K562 (cell line): ENCODE data around the gene MSH3. TPM values are rescaled to one million over a fixed set of nuclear protein-coding genes. Genes with fewer than 3 reads are reported as not detected.

Experiments used
- AFF1 ChIP-seq, 2 experiments: fragments of 450-650 bp; IDR thresholded peaks; 2 replicates each; pipeline ENCODE4 v1.6.1; 2018; ENCODE audit warnings: mild to moderate bottlenecking in 2 of 2, low read depth in 1 of 2; ENCODE audit not compliant: partially characterized antibody in 2 of 2
- ETS2 ChIP-seq: IDR thresholded peaks from 2 replicates; pipeline ENCODE4 v1.6.1; 2016; ENCODE audit warnings: borderline replicate concordance, missing genetic modification characterization, mild to moderate bottlenecking, moderate library complexity, missing compliant biosample characterization; ENCODE audit not compliant: poor library complexity, severe bottlenecking
- JUN ChIP-seq, 2 experiments: sonication (generic) in 1 of 2; formaldehyde crosslinking in 1 of 2; IDR thresholded peaks; 2 replicates each; pipeline versions ENCODE4 v1.6.1 to v1.8.0; 2012 to 2022; ENCODE audit warnings: borderline replicate concordance in 2 of 2, mild to moderate bottlenecking in 2 of 2, improper control_type of control experiment in 1 of 2, low read depth in 1 of 2, low read length in 1 of 2, missing genetic modification reagents in 1 of 2
- MYBL2 ChIP-seq, 2 experiments: fragments of 450-650 bp in 1 of 2; sonication (generic) in 1 of 2; formaldehyde crosslinking in 1 of 2; IDR thresholded peaks; 2 replicates each; pipeline versions ENCODE4 v1.6.1 to v1.8.1; 2017 to 2022; ENCODE audit warnings: borderline replicate concordance in 1 of 2, inconsistent platforms in 1 of 2, low read depth in 1 of 2, mild to moderate bottlenecking in 1 of 2, missing genetic modification reagents in 1 of 2, moderate library complexity in 1 of 2
- PTRF ChIP-seq: fragments of 450-650 bp; IDR thresholded peaks from 2 replicates; pipeline ENCODE4 v1.6.1; 2016; ENCODE audit warnings: mild to moderate bottlenecking, missing genetic modification characterization, missing compliant biosample characterization
- SUPT5H ChIP-seq: fragments of 450-650 bp; IDR thresholded peaks from 2 replicates; pipeline ENCODE4 v1.6.1; 2016
- TAF7 ChIP-seq: fragments of 450-650 bp; IDR thresholded peaks from 2 replicates; pipeline ENCODE4 v1.6.1; 2016; ENCODE audit warnings: missing genetic modification characterization, missing compliant biosample characterization
- TGIF2 ChIP-seq: sonication (generic); formaldehyde crosslinking; IDR thresholded peaks from 2 replicates; pipeline ENCODE4 v1.8.1; 2022; ENCODE audit warnings: mild to moderate bottlenecking, missing genetic modification reagents, moderate library complexity
- ZBTB1 ChIP-seq: sonication (generic); formaldehyde crosslinking; IDR thresholded peaks from 2 replicates; pipeline ENCODE4 v1.8.1; 2023; ENCODE audit warnings: missing genetic modification reagents, low read depth, mild to moderate bottlenecking, borderline replicate concordance
- polyA plus RNA-seq, 8 experiments: library from polyadenylated mRNA; depleted of rRNA in 4 of 8; stranded (reverse) in 5 of 8; unstranded in 3 of 8; fragments of >200 nt; fragmentation: Nextera tagmentation in 2 of 8; fragmentation: Illumina TruSeq in 1 of 8; extraction: Ambion mirVana in 2 of 8; extraction: Trizol in 1 of 8; gene quantifications; 2 replicates each; pipeline versions ENCODE4 v1.2.1 to v1.2.3, GENCODE V29; 2011 to 2014; ENCODE audit warnings: inconsistent platforms in 1 of 8, missing spikeins in 1 of 8
- total RNA-seq, 7 experiments: library from RNA; depleted of rRNA in 6 of 7; stranded (reverse); fragments of >200 nt in 6 of 7; fragmentation: Illumina TruSeq in 2 of 7; extraction: Trizol in 2 of 7; gene quantifications; 2 replicates each; pipeline versions ENCODE4 v1.2.1 to v1.2.3, GENCODE V29; 2011 to 2021; ENCODE audit warnings: low replicate concordance in 1 of 7
- TF ChIP-seq, protein P1 (sequence below): fragments of 150-350 bp; IDR thresholded peaks from 2 replicates; pipeline ENCODE4 v1.6.1; 2014; ENCODE audit warnings: low read depth, mild to moderate bottlenecking, low read length, borderline replicate concordance
- TF ChIP-seq, protein P2 (sequence below), 2 experiments: fragments of 450-650 bp in 1 of 2; sonication (generic) in 1 of 2; formaldehyde crosslinking in 1 of 2; IDR thresholded peaks in 1 of 2; conservative IDR thresholded peaks in 1 of 2; 2 replicates each; pipeline versions ENCODE4 v1.6.1 to v1.8.1; 2016 to 2023; ENCODE audit warnings: mild to moderate bottlenecking in 2 of 2, moderate library complexity in 2 of 2, inconsistent platforms in 1 of 2, missing genetic modification reagents in 1 of 2
- TF ChIP-seq, protein P3 (sequence below): sonication (generic); formaldehyde crosslinking; IDR thresholded peaks from 2 replicates; pipeline ENCODE4 v1.8.0; 2023; ENCODE audit warnings: mild to moderate bottlenecking, missing genetic modification reagents
- TF ChIP-seq, protein P4 (sequence below): sonication (generic); IDR thresholded peaks from 2 replicates; pipeline ENCODE4 v1.6.1; 2016

The MSH3 gene
- total and polyA plus RNA-seq, 9 of the 15 experiments (the other 6 are each of a cell fraction or from before 2014, with no cell fraction given): 3.9 to 17.2 (median 13.2) TPM

- TF ChIP-seq, protein P1, sequence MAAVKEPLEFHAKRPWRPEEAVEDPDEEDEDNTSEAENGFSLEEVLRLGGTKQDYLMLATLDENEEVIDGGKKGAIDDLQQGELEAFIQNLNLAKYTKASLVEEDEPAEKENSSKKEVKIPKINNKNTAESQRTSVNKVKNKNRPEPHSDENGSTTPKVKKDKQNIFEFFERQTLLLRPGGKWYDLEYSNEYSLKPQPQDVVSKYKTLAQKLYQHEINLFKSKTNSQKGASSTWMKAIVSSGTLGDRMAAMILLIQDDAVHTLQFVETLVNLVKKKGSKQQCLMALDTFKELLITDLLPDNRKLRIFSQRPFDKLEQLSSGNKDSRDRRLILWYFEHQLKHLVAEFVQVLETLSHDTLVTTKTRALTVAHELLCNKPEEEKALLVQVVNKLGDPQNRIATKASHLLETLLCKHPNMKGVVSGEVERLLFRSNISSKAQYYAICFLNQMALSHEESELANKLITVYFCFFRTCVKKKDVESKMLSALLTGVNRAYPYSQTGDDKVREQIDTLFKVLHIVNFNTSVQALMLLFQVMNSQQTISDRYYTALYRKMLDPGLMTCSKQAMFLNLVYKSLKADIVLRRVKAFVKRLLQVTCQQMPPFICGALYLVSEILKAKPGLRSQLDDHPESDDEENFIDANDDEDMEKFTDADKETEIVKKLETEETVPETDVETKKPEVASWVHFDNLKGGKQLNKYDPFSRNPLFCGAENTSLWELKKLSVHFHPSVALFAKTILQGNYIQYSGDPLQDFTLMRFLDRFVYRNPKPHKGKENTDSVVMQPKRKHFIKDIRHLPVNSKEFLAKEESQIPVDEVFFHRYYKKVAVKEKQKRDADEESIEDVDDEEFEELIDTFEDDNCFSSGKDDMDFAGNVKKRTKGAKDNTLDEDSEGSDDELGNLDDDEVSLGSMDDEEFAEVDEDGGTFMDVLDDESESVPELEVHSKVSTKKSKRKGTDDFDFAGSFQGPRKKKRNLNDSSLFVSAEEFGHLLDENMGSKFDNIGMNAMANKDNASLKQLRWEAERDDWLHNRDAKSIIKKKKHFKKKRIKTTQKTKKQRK: no peak
- TF ChIP-seq, protein P2, sequence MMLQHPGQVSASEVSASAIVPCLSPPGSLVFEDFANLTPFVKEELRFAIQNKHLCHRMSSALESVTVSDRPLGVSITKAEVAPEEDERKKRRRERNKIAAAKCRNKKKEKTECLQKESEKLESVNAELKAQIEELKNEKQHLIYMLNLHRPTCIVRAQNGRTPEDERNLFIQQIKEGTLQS (IDR thresholded peaks at IDR 0.05): peak; percentile 55
- TF ChIP-seq, protein P2 (CRISPR knock-in tag; conservative IDR thresholded peaks at IDR 0.05): no peak
- no peak for TF ChIP-seq TGIF2 (CRISPR knock-in tag)
- TF ChIP-seq AFF1 (IDR thresholded peaks at IDR 0.05; ENCODE audit: low read depth in 1 of 2, partially characterized antibody in 2 of 2): no peak
- TF ChIP-seq, protein P3, sequence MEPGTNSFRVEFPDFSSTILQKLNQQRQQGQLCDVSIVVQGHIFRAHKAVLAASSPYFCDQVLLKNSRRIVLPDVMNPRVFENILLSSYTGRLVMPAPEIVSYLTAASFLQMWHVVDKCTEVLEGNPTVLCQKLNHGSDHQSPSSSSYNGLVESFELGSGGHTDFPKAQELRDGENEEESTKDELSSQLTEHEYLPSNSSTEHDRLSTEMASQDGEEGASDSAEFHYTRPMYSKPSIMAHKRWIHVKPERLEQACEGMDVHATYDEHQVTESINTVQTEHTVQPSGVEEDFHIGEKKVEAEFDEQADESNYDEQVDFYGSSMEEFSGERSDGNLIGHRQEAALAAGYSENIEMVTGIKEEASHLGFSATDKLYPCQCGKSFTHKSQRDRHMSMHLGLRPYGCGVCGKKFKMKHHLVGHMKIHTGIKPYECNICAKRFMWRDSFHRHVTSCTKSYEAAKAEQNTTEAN (CRISPR knock-in tag): no peak
- TF ChIP-seq TAF7 (tag): no peak
- TF ChIP-seq MYBL2 (IDR thresholded peaks at IDR 0.05; ENCODE audit: low read depth): no peak
- no peak for TF ChIP-seq MYBL2 (CRISPR knock-in tag; IDR thresholded peaks at IDR 0.05; ENCODE audit: borderline replicate concordance)
- no peak for TF ChIP-seq ETS2
- 0 out of 2 replicates have a peak, but pooled peaks have one; percentile 24 for TF ChIP-seq JUN (IDR thresholded peaks at IDR 0.05; ENCODE audit: borderline replicate concordance, low read depth, low read length)
- no peak for TF ChIP-seq JUN (CRISPR knock-in tag; IDR thresholded peaks at IDR 0.05; ENCODE audit: borderline replicate concordance)
- TF ChIP-seq SUPT5H: no peak
- no peak for TF ChIP-seq PTRF
- TF ChIP-seq ZBTB1 (CRISPR knock-in tag): no peak
- TF ChIP-seq, protein P4, sequence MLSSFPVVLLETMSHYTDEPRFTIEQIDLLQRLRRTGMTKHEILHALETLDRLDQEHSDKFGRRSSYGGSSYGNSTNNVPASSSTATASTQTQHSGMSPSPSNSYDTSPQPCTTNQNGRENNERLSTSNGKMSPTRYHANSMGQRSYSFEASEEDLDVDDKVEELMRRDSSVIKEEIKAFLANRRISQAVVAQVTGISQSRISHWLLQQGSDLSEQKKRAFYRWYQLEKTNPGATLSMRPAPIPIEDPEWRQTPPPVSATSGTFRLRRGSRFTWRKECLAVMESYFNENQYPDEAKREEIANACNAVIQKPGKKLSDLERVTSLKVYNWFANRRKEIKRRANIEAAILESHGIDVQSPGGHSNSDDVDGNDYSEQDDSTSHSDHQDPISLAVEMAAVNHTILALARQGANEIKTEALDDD: no peak
Observed at GRCh38 chr5:80871541-80871961, 217.1 kb downstream of the MSH3 start (continued).
